NCI-H1436 (cell line): ENCODE measurements around the gene DPYSL4.
A peak's percentile ranks its signal among the peaks of the same experiment; 100 is the strongest.

Experiments
- DNase-seq: peaks from one replicate; lab custom pipeline; 2025; lab: John Stamatoyannopoulos, UW

Gene DPYSL4

GRCh38 chr10:132178672-132179545 lies 7.8 kb upstream of the DPYSL4 start:
- DNase-seq, result no peak

- DNase-seq, result no peak
Observed at GRCh38 chr10:132179551-132180392, 7.0 kb upstream of the DPYSL4 start.

- no peak for DNase-seq
Observed at GRCh38 chr10:132180736-132181135, 6.0 kb upstream of the DPYSL4 start.

GRCh38 chr10:132181691-132182425 lies 4.9 kb upstream of the DPYSL4 start:
- DNase-seq, result no peak

- no peak for DNase-seq
Observed at GRCh38 chr10:132182591-132182990, 4.2 kb upstream of the DPYSL4 start.

GRCh38 chr10:132183046-132183445 lies 3.7 kb upstream of the DPYSL4 start:
- no peak for DNase-seq

GRCh38 chr10:132184816-132185593 lies 1.7 kb upstream of the DPYSL4 start:
- no peak for DNase-seq

GRCh38 chr10:132185601-132186487 lies 904 bp upstream of the DPYSL4 start:
- peak; percentile 39 for DNase-seq

- no peak for DNase-seq
Observed at GRCh38 chr10:132187430-132188138, 836 bp downstream of the DPYSL4 start.

GRCh38 chr10:132188331-132188730 lies 1.6 kb downstream of the DPYSL4 start:
- no peak for DNase-seq

GRCh38 chr10:132189016-132189415 lies 2.3 kb downstream of the DPYSL4 start:
- DNase-seq, result no peak

- DNase-seq, result no peak
Observed at GRCh38 chr10:132189810-132190422, 3.2 kb downstream of the DPYSL4 start.

- no peak for DNase-seq
Observed at GRCh38 chr10:132192076-132192975, 5.6 kb downstream of the DPYSL4 start.

GRCh38 chr10:132192991-132193665 lies 6.4 kb downstream of the DPYSL4 start:
- no peak for DNase-seq

GRCh38 chr10:132193907-132194552 lies 7.3 kb downstream of the DPYSL4 start:
- DNase-seq, result no peak

GRCh38 chr10:132194726-132195125 lies 8.0 kb downstream of the DPYSL4 start:
- no peak for DNase-seq

- DNase-seq, result no peak
Observed at GRCh38 chr10:132195366-132196075, 8.8 kb downstream of the DPYSL4 start.
